Caco-2 (cell line): ENCODE measurements around the gene EIF3L. TPM values are rescaled to one million over a fixed set of nuclear protein-coding genes. Genes with fewer than 3 reads are reported as not detected.

Experiments
- BruUV-seq: library from RNA; stranded (reverse); fragments of 400-500 nt; replicated peaks from 2 replicates; lab custom pipeline; 2021; lab: Mats Ljungman, UMichigan
- CTCF ChIA-PET: fragments of 300-600 bp; sonication (Branson Sonifier 250); formaldehyde crosslinking; loops from one replicate; lab custom pipeline; 2022; ENCODE audit warnings: antibody characterized with exemption; lab: Charles Lee
- POLR2A ChIA-PET: fragments of 300-600 bp; sonication (Branson Sonifier 250); formaldehyde crosslinking; loops from one replicate; lab custom pipeline; 2022; ENCODE audit warnings: antibody characterized with exemption; lab: Charles Lee
- DNase-seq, 2 experiments: peaks; one replicate each; pipeline versions ENCODE4 v3.0.0 to v3.0.0-alpha.2; 2020 to 2022
- H3K27me3 ChIP-seq: replicated peaks from 2 replicates; pipeline ENCODE4 v1.6.0; 2011; ENCODE audit warnings: low read length; ENCODE audit not compliant: control insufficient read depth, insufficient read depth
- H3K36me3 ChIP-seq: 2 replicates; pipeline ENCODE4 v1.5.1; 2011; ENCODE audit warnings: low read length; ENCODE audit not compliant: control insufficient read depth, insufficient read depth
- H3K4me1 ChIP-seq: fragments of 250-450 bp; sonication (Bioruptor Pico); 2 replicates; pipeline ENCODE4 v1.5.1; 2020; ENCODE audit warnings: mild to moderate bottlenecking
- H3K4me3 ChIP-seq: 2 replicates; pipeline ENCODE4 v1.5.1; 2011; ENCODE audit warnings: low read depth, mild to moderate bottlenecking, control low read depth, low read length
- H3K9me3 ChIP-seq: fragments of 250-450 bp; sonication (Bioruptor Pico); 2 replicates; pipeline ENCODE4 v1.5.1; 2020; ENCODE audit warnings: mild to moderate bottlenecking, moderate library complexity
- H3K27ac Mint-ChIP-seq: one replicate; pipeline ENCODE4 v1.8.0; 2022; ENCODE audit warnings: mixed read lengths; ENCODE audit not compliant: unreplicated experiment
- H3K27me3 Mint-ChIP-seq: one replicate; pipeline ENCODE4 v1.8.0; 2022; ENCODE audit warnings: mixed read lengths; ENCODE audit not compliant: insufficient read depth, unreplicated experiment
- H3K36me3 Mint-ChIP-seq: one replicate; pipeline ENCODE4 v1.8.0; 2022; ENCODE audit warnings: mild to moderate bottlenecking, mixed read lengths; ENCODE audit not compliant: insufficient read depth, unreplicated experiment
- H3K4me1 Mint-ChIP-seq: one replicate; pipeline ENCODE4 v1.8.0; 2022; ENCODE audit warnings: low read depth, mixed read lengths; ENCODE audit not compliant: unreplicated experiment
- H3K4me3 Mint-ChIP-seq: one replicate; pipeline ENCODE4 v1.8.0; 2022; ENCODE audit warnings: mild to moderate bottlenecking, moderate library complexity, mixed read lengths; ENCODE audit not compliant: unreplicated experiment
- H3K9me3 Mint-ChIP-seq: one replicate; pipeline ENCODE4 v1.8.0; 2022; ENCODE audit warnings: mixed read lengths; ENCODE audit not compliant: unreplicated experiment
- CTCF ChIP-seq, 2 experiments: fragments of 200-600 bp in 1 of 2; IDR thresholded peaks; 1 replicate in 1 of 2; 2 replicates in 1 of 2; pipeline versions ENCODE4 v1.5.1 to v1.8.0; 2011 to 2022; ENCODE audit warnings: antibody characterized with exemption in 1 of 2, control low read depth in 1 of 2, inconsistent platforms in 1 of 2, low read depth in 1 of 2, low read length in 1 of 2, mild to moderate bottlenecking in 1 of 2, moderate library complexity in 1 of 2; ENCODE audit not compliant: insufficient read depth in 1 of 2, severe bottlenecking in 1 of 2, unreplicated experiment in 1 of 2
- intact Hi-C: fragments of 100-400 bp; cut with micrococcal nuclease; formaldehyde crosslinking; loops from one replicate; pipeline ENCODE4 v1.10.0; 2022; ENCODE audit not compliant: unreplicated experiment
- total RNA-seq: library from RNA; stranded (reverse); gene quantifications from 2 replicates; pipeline ENCODE4 v1.2.3, GENCODE V29; 2022

The EIF3L gene
- total RNA-seq, 1 experiment from 2014 or later = 554 TPM

GRCh38 chr22:37854946-37855345 lies 5.7 kb downstream of the EIF3L start:
- POLR2A ChIA-PET = interaction anchor here (0.6 kb wide), 2 partner anchors 8 to 65 kb away, joined by 4 read pairs; no protein-coding TSS in a partner anchor
- no peak for TF ChIP-seq CTCF (IDR thresholded peaks at IDR 0.05; ENCODE audit: insufficient read depth in 1 of 2, low read depth in 1 of 2, low read length in 1 of 2, severe bottlenecking in 1 of 2, unreplicated experiment in 1 of 2)
- Histone ChIP-seq H3K27me3 (no peaks in the 10 kb centered on the region), H3K4me3 (no peak overlapping the region), H3K9me3 (no peaks in the 10 kb centered on the region), H3K4me1 (no peaks in the 10 kb centered on the region), H3K36me3 (peaks cover 3% of the 10 kb centered on the region; the same call in 1 of the 2 replicates)
- Mint-ChIP-seq H3K4me3 (no peak overlapping the region), H3K9me3 (no peaks in the 10 kb centered on the region), H3K27ac (no peak overlapping the region), H3K36me3 (peaks cover 96% of the 10 kb centered on the region), H3K4me1 (peaks cover 5% of the 10 kb centered on the region), H3K27me3 (no peaks in the 10 kb centered on the region)
- no TSS peak for BruUV-seq
- CTCF ChIA-PET = interaction anchor here (0.6 kb wide), 1 partner anchor 20 kb away, joined by 5 read pairs; no protein-coding TSS in a partner anchor
- intact Hi-C loops = no loop called here
- no peak for DNase-seq

DNA sequence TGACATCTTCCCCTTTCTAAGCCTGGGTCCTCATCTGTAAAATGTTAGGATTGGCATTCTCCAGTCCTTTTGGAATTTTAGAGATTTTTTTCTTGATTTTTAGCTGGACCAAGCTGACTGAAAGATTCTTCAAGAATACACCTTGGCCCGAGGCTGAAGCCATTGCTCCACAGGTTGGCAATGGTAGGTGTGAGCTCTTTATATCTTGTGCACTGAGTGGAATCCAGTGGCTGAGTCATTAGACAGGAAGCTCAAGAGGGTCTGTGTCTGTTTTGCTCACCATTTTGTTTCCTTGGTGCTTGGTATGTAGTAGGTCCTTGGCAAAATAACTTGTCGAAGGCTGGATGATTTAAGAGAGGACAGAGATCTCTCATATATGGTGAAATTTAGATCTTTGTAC lies 6.2 kb downstream of the EIF3L start:
- POLR2A ChIA-PET = interaction anchor here (0.6 kb wide), 2 partner anchors 8 to 64 kb away, joined by 4 read pairs; no protein-coding TSS in a partner anchor
- TF ChIP-seq CTCF (IDR thresholded peaks at IDR 0.05; ENCODE audit: insufficient read depth in 1 of 2, low read depth in 1 of 2, low read length in 1 of 2, severe bottlenecking in 1 of 2, unreplicated experiment in 1 of 2) = no peak
- no peaks in the 10 kb centered on the region for H3K9me3 Mint-ChIP-seq
- no peak overlapping the region for H3K4me3 Mint-ChIP-seq
- no peak overlapping the region for H3K27ac Mint-ChIP-seq
- H3K4me1 ChIP-seq = no peaks in the 10 kb centered on the region
- intact Hi-C loops = no loop called here
- DNase-seq = no peak
- peaks cover 6% of the 10 kb centered on the region for H3K4me1 Mint-ChIP-seq
- H3K9me3 ChIP-seq = no peaks in the 10 kb centered on the region
- peaks cover 98% of the 10 kb centered on the region for H3K36me3 Mint-ChIP-seq
- H3K4me3 ChIP-seq = no peak overlapping the region
- H3K27me3 ChIP-seq = no peaks in the 10 kb centered on the region
- no TSS peak for BruUV-seq
- H3K36me3 ChIP-seq = peaks cover 3% of the 10 kb centered on the region; the same call in 1 of the 2 replicates
- CTCF ChIA-PET = interaction anchor here (0.6 to 0.8 kb wide), 2 partner anchors 19 to 51 kb away, joined by 3 to 5 read pairs; partner anchors contain the start of gene MICALL1
- H3K27me3 Mint-ChIP-seq = no peaks in the 10 kb centered on the region

DNA sequence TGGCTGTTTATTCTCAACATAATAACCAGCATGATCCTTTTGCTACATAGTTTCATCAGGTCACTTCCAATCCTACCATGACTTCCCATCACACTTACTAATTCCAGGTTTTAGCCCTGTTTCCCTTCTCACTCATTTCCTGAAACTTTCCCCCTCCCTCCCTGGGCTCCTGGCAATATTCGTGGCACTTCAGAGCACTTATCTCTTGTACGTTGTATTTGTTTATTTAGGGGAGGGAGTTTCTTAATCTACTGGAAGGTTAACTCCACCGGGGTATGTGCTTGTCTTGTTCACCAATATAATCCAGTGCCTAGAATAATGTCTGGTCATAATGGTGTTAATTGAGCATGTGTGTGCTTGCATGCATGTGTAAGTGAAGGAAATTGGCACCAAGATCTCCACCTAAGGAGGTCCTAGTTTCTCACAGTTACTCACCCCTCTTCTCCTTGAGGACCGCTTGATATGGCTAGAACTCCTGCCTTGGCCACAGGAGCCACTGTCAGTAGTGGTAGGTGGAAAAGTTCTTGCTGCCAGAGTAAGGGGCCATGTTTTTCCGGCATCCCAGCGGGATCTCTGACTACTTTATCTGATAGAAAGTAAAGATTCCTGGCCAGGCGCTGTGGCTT lies 11.7 kb downstream of the EIF3L start:
- Mint-ChIP-seq H3K27ac (peak overlapping the region; percentile 29), H3K4me3 (no peak overlapping the region), H3K36me3 (peaks cover 100% of the 10 kb centered on the region), H3K9me3 (no peaks in the 10 kb centered on the region), H3K27me3 (no peaks in the 10 kb centered on the region), H3K4me1 (peaks cover 14% of the 10 kb centered on the region)
- H3K36me3 ChIP-seq = peaks cover 4% of the 10 kb centered on the region
- H3K4me3 ChIP-seq = no peak overlapping the region
- intact Hi-C loops = no loop called here
- ChIA-PET POLR2A (no interaction called here), CTCF (interaction anchor here (0.9 kb wide), 1 partner anchor 53 kb away, joined by 4 read pairs; the partner anchor contains the start of gene GCAT)
- no peaks in the 10 kb centered on the region for H3K9me3 ChIP-seq
- no TSS peak for BruUV-seq
- H3K4me1 ChIP-seq = no peaks in the 10 kb centered on the region
- H3K27me3 ChIP-seq = no peaks in the 10 kb centered on the region
- TF ChIP-seq CTCF (IDR thresholded peaks at IDR 0.05; ENCODE audit: insufficient read depth in 1 of 2, low read depth in 1 of 2, low read length in 1 of 2, severe bottlenecking in 1 of 2, unreplicated experiment in 1 of 2) = no peak
- no peak for DNase-seq
